Karpas-422 (cell line): ENCODE data around the gene AUP1. TPM values are rescaled to one million over a fixed set of nuclear protein-coding genes. Genes with fewer than 3 reads are reported as not detected.

Source experiments
- DNase-seq: peaks from one replicate; pipeline ENCODE4 v3.0.0-alpha.2; 2015
- H2AFZ ChIP-seq: fragments of 200-600 bp; sonication (generic); 2 replicates; pipeline ENCODE4 v1.6.1; 2014; ENCODE audit warnings: antibody characterized with exemption, low read length, mixed read lengths
- H3K27ac ChIP-seq: fragments of 200-600 bp; sonication (generic); 2 replicates; pipeline ENCODE4 v1.5.1; 2014; ENCODE audit warnings: mild to moderate bottlenecking, low read length, moderate library complexity
- H3K27me3 ChIP-seq: fragments of 200-600 bp; sonication (generic); 2 replicates; pipeline ENCODE4 v1.6.1; 2014; ENCODE audit warnings: low read length, mixed read lengths
- H3K36me3 ChIP-seq: fragments of 200-600 bp; sonication (generic); 2 replicates; pipeline ENCODE4 v1.6.1; 2014; ENCODE audit warnings: low read length, mixed read lengths; ENCODE audit not compliant: insufficient read depth
- H3K4me1 ChIP-seq: fragments of 200-600 bp; sonication (generic); 2 replicates; pipeline ENCODE4 v1.6.1; 2014; ENCODE audit warnings: mild to moderate bottlenecking, low read length, mixed read lengths
- H3K4me2 ChIP-seq: fragments of 200-600 bp; sonication (generic); 2 replicates; pipeline ENCODE4 v1.6.1; 2014; ENCODE audit warnings: low read length, low read depth, mild to moderate bottlenecking; ENCODE audit not compliant: poor library complexity, severe bottlenecking
- H3K4me3 ChIP-seq: fragments of 200-600 bp; sonication (generic); 2 replicates; pipeline ENCODE4 v1.5.1; 2014; ENCODE audit warnings: mild to moderate bottlenecking, antibody characterized with exemption, low read length, mixed read lengths
- H3K79me2 ChIP-seq: fragments of 200-600 bp; sonication (generic); 2 replicates; pipeline ENCODE4 v1.6.1; 2014; ENCODE audit warnings: mild to moderate bottlenecking, low read length, mixed read lengths
- H3K9ac ChIP-seq: fragments of 200-600 bp; sonication (generic); 2 replicates; pipeline ENCODE4 v1.6.0; 2014; ENCODE audit warnings: low read length
- H3K9me2 ChIP-seq: fragments of 200-600 bp; sonication (generic), shearing (Covaris generic); replicated peaks from 2 replicates; pipeline ENCODE4 v1.6.0; 2014; ENCODE audit warnings: mild to moderate bottlenecking, low read length, moderate library complexity; ENCODE audit not compliant: insufficient read depth
- H3K9me3 ChIP-seq: fragments of 300-700, 200-600 bp; sonication (generic); 2 replicates; pipeline ENCODE4 v1.6.1; 2014; ENCODE audit warnings: low read length, mixed read lengths
- H4K20me1 ChIP-seq: fragments of 200-600 bp; sonication (generic); 2 replicates; pipeline ENCODE4 v1.6.1; 2014; ENCODE audit warnings: mild to moderate bottlenecking, antibody characterized with exemption, low read length, low read depth; ENCODE audit not compliant: insufficient read depth
- total RNA-seq: library from RNA; depleted of rRNA; stranded (reverse); fragments of >200 nt; shearing (Covaris generic); gene quantifications from 2 replicates; pipeline ENCODE4 v1.2.3, GENCODE V29; 2014; ENCODE audit warnings: low replicate concordance

AUP1 gene
- total RNA-seq, 1 experiment from 2014 or later: 216 TPM

DNA sequence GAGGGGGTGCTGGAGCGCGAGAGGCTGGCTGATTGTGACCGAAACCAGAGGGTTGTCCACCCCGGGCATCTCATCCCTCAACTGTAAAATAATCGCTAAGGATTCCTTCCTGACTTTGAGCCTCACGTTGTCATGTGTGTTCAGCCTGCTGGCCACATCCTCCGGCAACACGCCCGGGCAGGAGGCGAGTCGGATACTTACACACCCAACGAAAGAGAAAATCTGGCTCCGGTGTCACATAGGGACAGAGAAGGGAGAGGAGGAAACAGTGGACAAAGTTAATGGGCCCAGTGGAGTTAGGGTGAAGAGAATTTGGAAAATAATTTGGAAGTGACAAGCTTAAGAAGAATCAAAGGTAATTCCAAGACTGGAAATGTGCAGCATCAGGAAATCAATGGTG is 12.9 kb downstream of the AUP1 start:
- Histone ChIP-seq H2AFZ (no peak overlapping the region), H3K27me3 (no peaks in the 10 kb centered on the region), H3K4me3 (no peak overlapping the region), H3K27ac (no peak overlapping the region), H3K9me3 (no peaks in the 10 kb centered on the region), H3K79me2 (no peaks in the 10 kb centered on the region), H3K36me3 (no peaks in the 10 kb centered on the region), H3K9me2 (no peaks in the 10 kb centered on the region), H3K9ac (no peak overlapping the region), H3K4me1 (peaks cover 5% of the 10 kb centered on the region), H4K20me1 (no peaks in the 10 kb centered on the region), H3K4me2 (no peak overlapping the region)
- DNase-seq: no peak

- Histone ChIP-seq H3K9me3 (no peaks in the 10 kb centered on the region), H4K20me1 (no peaks in the 10 kb centered on the region), H3K27me3 (no peaks in the 10 kb centered on the region), H3K79me2 (no peaks in the 10 kb centered on the region), H3K4me3 (no peak overlapping the region), H3K27ac (no peak overlapping the region), H3K4me2 (no peak overlapping the region), H3K36me3 (no peaks in the 10 kb centered on the region), H2AFZ (no peak overlapping the region), H3K9ac (no peak overlapping the region), H3K9me2 (no peaks in the 10 kb centered on the region), H3K4me1 (peaks cover 5% of the 10 kb centered on the region)
- DNase-seq: no peak
Observed at GRCh38 chr2:74515981-74516633, 13.4 kb downstream of the AUP1 start.

DNA sequence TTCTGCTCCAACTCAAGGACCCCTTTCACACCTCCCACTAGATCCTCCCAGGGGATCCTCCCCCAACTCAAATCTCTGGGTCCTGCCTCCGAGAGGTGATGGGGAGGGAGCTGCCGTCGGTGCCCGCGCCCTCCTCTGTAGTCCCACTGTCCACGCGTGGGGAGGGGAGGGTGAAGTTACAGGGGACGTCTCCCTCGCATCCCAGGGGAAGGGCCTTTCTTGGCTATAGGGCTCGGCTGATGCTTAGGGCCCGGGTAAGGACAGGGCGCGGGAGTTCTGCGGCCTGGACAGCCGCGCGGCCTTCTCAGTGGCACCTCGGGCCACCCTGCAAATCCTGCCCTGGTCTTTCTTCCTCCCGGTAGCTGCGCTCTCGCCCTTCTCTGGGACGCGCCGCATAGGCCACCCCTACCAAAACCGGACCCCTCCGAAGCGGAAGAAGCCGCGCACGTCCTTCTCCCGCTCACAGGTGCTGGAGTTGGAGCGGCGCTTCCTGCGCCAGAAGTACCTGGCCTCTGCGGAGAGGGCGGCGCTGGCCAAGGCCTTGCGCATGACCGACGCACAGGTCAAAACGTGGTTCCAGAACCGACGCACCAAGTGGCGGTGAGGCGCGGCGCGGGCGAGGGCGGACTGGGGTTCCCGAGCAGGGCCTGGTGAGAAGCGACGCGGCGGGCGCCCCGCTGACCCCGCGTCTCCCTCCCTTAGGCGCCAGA is 14.1 kb downstream of the AUP1 start:
- Histone ChIP-seq H4K20me1 (no peaks in the 10 kb centered on the region), H3K4me1 (peaks cover 5% of the 10 kb centered on the region), H3K27me3 (no peaks in the 10 kb centered on the region), H3K36me3 (no peaks in the 10 kb centered on the region), H3K9me2 (no peaks in the 10 kb centered on the region), H2AFZ (no peak overlapping the region), H3K4me3 (no peak overlapping the region), H3K79me2 (no peaks in the 10 kb centered on the region), H3K9ac (no peak overlapping the region), H3K9me3 (no peaks in the 10 kb centered on the region), H3K27ac (no peak overlapping the region), H3K4me2 (no peak overlapping the region)
- no peak for DNase-seq

DNA sequence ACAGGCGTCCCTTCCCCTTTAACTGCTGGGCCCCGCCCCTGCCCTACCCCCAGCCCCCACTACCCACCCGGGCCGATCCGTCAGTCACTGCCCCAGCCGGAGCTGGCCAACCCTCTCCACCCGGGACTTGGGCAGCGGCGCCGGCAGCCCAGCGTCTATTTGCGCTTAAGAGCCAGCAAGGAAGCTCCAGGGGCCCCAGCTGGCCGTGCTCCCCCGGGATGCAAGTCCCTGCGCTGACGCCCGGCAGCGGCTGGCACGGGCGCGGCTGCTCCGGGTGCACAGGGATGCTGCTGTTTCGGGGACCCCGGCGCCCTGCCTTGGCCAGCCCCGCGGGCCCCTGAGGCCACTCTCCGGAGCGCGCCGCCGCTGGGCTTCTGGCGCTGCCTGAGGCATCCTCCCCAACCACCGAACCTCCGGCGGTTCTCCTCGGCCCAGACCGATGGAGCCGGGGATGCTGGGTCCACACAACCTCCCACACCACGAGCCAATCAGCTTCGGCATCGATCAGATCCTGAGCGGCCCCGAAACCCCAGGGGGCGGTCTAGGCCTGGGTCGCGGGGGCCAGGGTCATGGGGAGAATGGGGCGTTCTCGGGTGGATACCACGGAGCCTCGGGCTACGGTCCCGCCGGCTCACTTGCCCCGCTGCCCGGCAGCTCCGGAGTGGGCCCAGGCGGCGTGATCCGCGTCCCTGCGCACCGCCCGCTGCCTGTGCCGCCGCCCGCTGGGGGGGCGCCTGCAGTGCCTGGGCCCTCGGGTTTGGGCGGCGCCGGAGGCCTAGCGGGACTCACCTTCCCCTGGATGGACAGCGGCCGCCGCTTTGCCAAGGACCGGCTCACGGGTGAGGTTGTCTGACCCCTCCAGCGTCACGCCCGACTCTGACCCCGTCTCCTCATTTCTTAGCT is 14.9 kb downstream of the AUP1 start, which contains the start of gene TLX2:
TLX2 (plus strand) TSS at position 83 of the 903 bp plus-strand sequence; CDS start at position 440, 357 bp downstream.
- Histone ChIP-seq H3K27ac (no peak within 1 kb of the TSS), H3K9me3 (no peaks in the 10 kb centered on the region), H3K27me3 (no peaks in the 10 kb centered on the region), H4K20me1 (no peaks in the 10 kb centered on the region), H2AFZ (no peak within 1 kb of the TSS), H3K36me3 (no peaks in the 10 kb centered on the region), H3K9me2 (no peaks in the 10 kb centered on the region), H3K79me2 (no peaks in the 10 kb centered on the region), H3K4me2 (peak within 1 kb of the TSS; percentile 27), H3K9ac (no peak within 1 kb of the TSS), H3K4me3 (no peak within 1 kb of the TSS), H3K4me1 (peaks cover 5% of the 10 kb centered on the region)
- DNase-seq: no peak

GRCh38 chr2:74513605-74514367 is 15.7 kb downstream of the AUP1 start:
- Histone ChIP-seq H3K4me2 (peak overlapping the region; percentile 27), H2AFZ (no peak overlapping the region), H3K79me2 (no peaks in the 10 kb centered on the region), H3K27ac (no peak overlapping the region), H3K9me3 (no peaks in the 10 kb centered on the region), H3K36me3 (no peaks in the 10 kb centered on the region), H3K4me3 (no peak overlapping the region), H3K9ac (no peak overlapping the region), H3K9me2 (no peaks in the 10 kb centered on the region), H3K27me3 (no peaks in the 10 kb centered on the region), H4K20me1 (no peaks in the 10 kb centered on the region), H3K4me1 (peaks cover 5% of the 10 kb centered on the region)
- no peak for DNase-seq

GRCh38 chr2:74512744-74513604 is 16.5 kb downstream of the AUP1 start:
- Histone ChIP-seq H3K79me2 (no peaks in the 10 kb centered on the region), H2AFZ (no peak overlapping the region), H3K4me2 (no peak overlapping the region), H3K9me3 (no peaks in the 10 kb centered on the region), H3K4me3 (no peak overlapping the region), H4K20me1 (no peaks in the 10 kb centered on the region), H3K9me2 (no peaks in the 10 kb centered on the region), H3K4me1 (peaks cover 11% of the 10 kb centered on the region), H3K9ac (no peak overlapping the region), H3K27me3 (no peaks in the 10 kb centered on the region), H3K27ac (no peak overlapping the region), H3K36me3 (no peaks in the 10 kb centered on the region)
- DNase-seq: no peak
